H1 (cell line): ENCODE data around the gene BBS7. TPM values are rescaled to one million over a fixed set of nuclear protein-coding genes. Genes with fewer than 3 reads are reported as not detected.

Source experiments
- CTCF ChIA-PET: fragments of 300-600 bp; sonication (Branson Sonifier 250); formaldehyde crosslinking; loops from one replicate; lab custom pipeline; 2021; ENCODE audit not compliant: partially characterized antibody; lab: Charles Lee
- POLR2A ChIA-PET: fragments of 300-600 bp; sonication (Branson Sonifier 250); formaldehyde crosslinking; loops from one replicate; lab custom pipeline; 2021; ENCODE audit warnings: inconsistent platforms; ENCODE audit not compliant: partially characterized antibody; lab: Charles Lee
- DNase-seq, 2 experiments: peaks; one replicate each; pipeline versions ENCODE4 v3.0.0 to v3.0.0-alpha.2; 2010 to 2022; ENCODE audit warnings: low spot score in 2 of 2, low read depth in 1 of 2, mixed read lengths in 1 of 2
- FAIRE-seq: peaks from 2 replicates; lab custom pipeline; 2011; peaks lifted over from hg19 to GRCh38; lab: Jason Lieb, UNC
- H2AFZ ChIP-seq: 2 replicates; pipeline ENCODE4 v1.8.1; 2012; ENCODE audit warnings: low read length, inconsistent platforms
- H2AK5ac ChIP-seq: 2 replicates; pipeline ENCODE4 v1.6.1; 2013; ENCODE audit warnings: low read depth, low read length
- H2BK120ac ChIP-seq: replicated peaks from 2 replicates; pipeline ENCODE3; 2013; ENCODE audit warnings: low read depth, low read length, inconsistent platforms
- H2BK12ac ChIP-seq: 2 replicates; pipeline ENCODE4 v1.6.1; 2013; ENCODE audit warnings: low read depth, low read length
- H2BK15ac ChIP-seq: 2 replicates; pipeline ENCODE4 v1.6.1; 2013; ENCODE audit warnings: low read length
- H2BK20ac ChIP-seq: 2 replicates; pipeline ENCODE4 v1.6.1; 2013; ENCODE audit warnings: low read length
- H2BK5ac ChIP-seq: 2 replicates; pipeline ENCODE4 v1.6.1; 2013; ENCODE audit warnings: low read depth, low read length
- H3K14ac ChIP-seq: 2 replicates; pipeline ENCODE4 v1.6.1; 2013; ENCODE audit warnings: inconsistent platforms; ENCODE audit not compliant: insufficient read length
- H3K18ac ChIP-seq: 2 replicates; pipeline ENCODE4 v1.6.1; 2013; ENCODE audit warnings: low read length; ENCODE audit errors: extremely low read depth
- H3K23ac ChIP-seq: 2 replicates; pipeline ENCODE4 v1.6.1; 2013; ENCODE audit warnings: inconsistent platforms; ENCODE audit not compliant: insufficient read length
- H3K23me2 ChIP-seq: 2 replicates; pipeline ENCODE4 v1.6.1; 2013; ENCODE audit warnings: low read depth, low read length
- H3K27ac ChIP-seq: 2 replicates; pipeline ENCODE4 v1.6.1; 2011; ENCODE audit warnings: low read depth, low read length, inconsistent platforms
- H3K27me3 ChIP-seq, 4 experiments: replicated peaks in 1 of 4; 1 replicate in 1 of 4; 2 replicates in 3 of 4; pipeline versions ENCODE4 v1.6.1 to v1.8.1; 2011 to 2013; ENCODE audit warnings: low read length in 3 of 4, mild to moderate bottlenecking in 3 of 4, inconsistent platforms in 2 of 4, mixed read lengths in 2 of 4, moderate library complexity in 1 of 4; ENCODE audit not compliant: control insufficient read depth in 3 of 4, insufficient read depth in 3 of 4; ENCODE audit errors: extremely low read depth in 1 of 4
- H3K36me3 ChIP-seq, 4 experiments: 2 replicates each; pipeline versions ENCODE4 v1.6.1 to v1.8.1; 2011 to 2013; ENCODE audit warnings: mild to moderate bottlenecking in 4 of 4, low read length in 3 of 4, moderate library complexity in 2 of 4, control low read depth in 1 of 4, inconsistent platforms in 1 of 4; ENCODE audit not compliant: insufficient read depth in 4 of 4, control insufficient read depth in 2 of 4
- H3K4ac ChIP-seq: replicated peaks from 2 replicates; pipeline ENCODE3; 2013; ENCODE audit warnings: low read length, low read depth, mixed read lengths, inconsistent platforms; ENCODE audit not compliant: insufficient read length
- H3K4me1 ChIP-seq, 4 experiments: replicated peaks in 1 of 4; 1 replicate in 1 of 4; 2 replicates in 3 of 4; pipeline versions ENCODE4 v1.6.1 to v1.8.1; 2011 to 2013; ENCODE audit warnings: low read length in 3 of 4, inconsistent platforms in 2 of 4, mixed read lengths in 1 of 4; ENCODE audit not compliant: insufficient read depth in 4 of 4, control insufficient read depth in 3 of 4
- H3K4me2 ChIP-seq, 2 experiments: 2 replicates each; pipeline versions ENCODE4 v1.6.1 to v1.8.1; 2011 to 2013; ENCODE audit warnings: low read depth in 2 of 2, low read length in 2 of 2, control low read depth in 1 of 2, inconsistent platforms in 1 of 2, mild to moderate bottlenecking in 1 of 2; ENCODE audit not compliant: insufficient read depth in 1 of 2
- H3K4me3 ChIP-seq, 4 experiments: fragments of 200-600, 300-600 bp in 1 of 4; sonication (generic), shearing (Covaris generic), sonication (Bioruptor Twin) in 1 of 4; 2 replicates each; pipeline versions ENCODE4 v1.5.1 to v1.8.1; 2011 to 2016; ENCODE audit warnings: low read length in 4 of 4, low read depth in 3 of 4, control low read depth in 2 of 4, inconsistent platforms in 2 of 4, mild to moderate bottlenecking in 2 of 4, mixed read lengths in 1 of 4, moderate library complexity in 1 of 4; ENCODE audit not compliant: insufficient read depth in 2 of 4; ENCODE audit errors: extremely low read depth in 1 of 4
- H3K56ac ChIP-seq: replicated peaks from 2 replicates; pipeline ENCODE3; 2013; ENCODE audit warnings: low read depth, mild to moderate bottlenecking, mixed read lengths, low read length, inconsistent platforms; ENCODE audit not compliant: insufficient read length
- H3K79me1 ChIP-seq: 2 replicates; pipeline ENCODE4 v1.6.1; 2013; ENCODE audit warnings: low read depth, low read length, control low read depth
- H3K79me2 ChIP-seq, 2 experiments: 2 replicates each; pipeline versions ENCODE4 v1.6.1 to v1.8.1; 2012 to 2013; ENCODE audit warnings: low read length in 2 of 2, mild to moderate bottlenecking in 2 of 2, inconsistent platforms in 1 of 2; ENCODE audit not compliant: insufficient read depth in 2 of 2, control insufficient read depth in 1 of 2
- H3K9ac ChIP-seq, 4 experiments: replicated peaks in 1 of 4; 1 replicate in 1 of 4; 2 replicates in 3 of 4; pipeline versions ENCODE4 v1.6.1 to v1.8.1; 2011 to 2013; ENCODE audit warnings: low read depth in 3 of 4, low read length in 3 of 4, control low read depth in 2 of 4, mild to moderate bottlenecking in 2 of 4, moderate library complexity in 2 of 4, inconsistent platforms in 1 of 4; ENCODE audit errors: extremely low read depth in 1 of 4
- H3K9me3 ChIP-seq, 2 experiments: 2 replicates each; pipeline versions ENCODE4 v1.6.1 to v1.8.1; 2012 to 2013; ENCODE audit warnings: mild to moderate bottlenecking in 2 of 2, moderate library complexity in 2 of 2, control low read depth in 1 of 2, inconsistent platforms in 1 of 2, low read depth in 1 of 2, low read length in 1 of 2, mixed read lengths in 1 of 2; ENCODE audit not compliant: insufficient read depth in 2 of 2
- H4K20me1 ChIP-seq, 2 experiments: replicated peaks in 1 of 2; 2 replicates each; pipeline versions ENCODE3 to v1.8.1; 2011 to 2013; ENCODE audit warnings: inconsistent platforms in 2 of 2, low read length in 2 of 2, mild to moderate bottlenecking in 1 of 2; ENCODE audit not compliant: insufficient read depth in 2 of 2, control insufficient read depth in 1 of 2
- H4K5ac ChIP-seq: 2 replicates; pipeline ENCODE4 v1.6.1; 2013; ENCODE audit warnings: low read length, low read depth, mixed read lengths, inconsistent platforms; ENCODE audit not compliant: insufficient read length
- H4K8ac ChIP-seq: 2 replicates; pipeline ENCODE4 v1.8.0; 2013; ENCODE audit warnings: mild to moderate bottlenecking, moderate library complexity, low read length, inconsistent platforms; ENCODE audit not compliant: insufficient read depth; ENCODE audit errors: extremely low read depth
- H4K91ac ChIP-seq: replicated peaks from 2 replicates; pipeline ENCODE3; 2013; ENCODE audit warnings: low read length, mixed read lengths, inconsistent platforms; ENCODE audit not compliant: insufficient read length
- ASH2L ChIP-seq: fragments of 200-600, 300-600 bp; sonication (generic); IDR thresholded peaks from one replicate; pipeline ENCODE4 v1.7.1; 2017; ENCODE audit warnings: low read length
- CHD2 ChIP-seq: IDR thresholded peaks from 2 replicates; pipeline ENCODE4 v1.6.1; 2012; ENCODE audit warnings: low read length, improper control_type of control experiment
- EZH2 ChIP-seq: fragments of 200-600 bp; sonication (generic); IDR thresholded peaks from 2 replicates; pipeline ENCODE4 v1.7.1; 2012; ENCODE audit warnings: low read depth, mild to moderate bottlenecking, moderate library complexity, low read length, inconsistent platforms; ENCODE audit not compliant: severe bottlenecking
- KDM4A ChIP-seq: IDR thresholded peaks from one replicate; pipeline ENCODE4 v1.7.1; 2012; ENCODE audit warnings: low read depth, mild to moderate bottlenecking, moderate library complexity, low read length, inconsistent platforms; ENCODE audit not compliant: severe bottlenecking
- NRF1 ChIP-seq: IDR thresholded peaks from 2 replicates; pipeline ENCODE4 v1.6.1; 2011; ENCODE audit warnings: mild to moderate bottlenecking, low read depth, low read length, improper control_type of control experiment
- RBBP5 ChIP-seq: IDR thresholded peaks from 2 replicates; pipeline ENCODE4 v1.7.1; 2012; ENCODE audit warnings: low read depth, mild to moderate bottlenecking, inconsistent platforms, low read length, moderate library complexity, borderline replicate concordance
- RFX5 ChIP-seq: IDR thresholded peaks from 2 replicates; pipeline ENCODE4 v1.6.1; 2011; ENCODE audit warnings: low read depth, low read length, improper control_type of control experiment, borderline replicate concordance
- SAP30 ChIP-seq: fragments of 300-600 bp; sonication (generic); IDR thresholded peaks from 2 replicates; pipeline ENCODE4 v1.7.1; 2012; ENCODE audit warnings: low read length, moderate library complexity, mild to moderate bottlenecking, inconsistent platforms; ENCODE audit not compliant: insufficient read depth, insufficient replicate concordance
- SRF ChIP-seq: IDR thresholded peaks from 2 replicates; pipeline ENCODE4 v1.6.1; 2011; ENCODE audit warnings: mild to moderate bottlenecking, low read depth, low read length, moderate library complexity
- ZNF274 ChIP-seq: IDR thresholded peaks from 2 replicates; pipeline ENCODE4 v1.7.0; 2012; ENCODE audit warnings: low read length, borderline replicate concordance; ENCODE audit errors: extremely low read depth
- WGBS, 2 experiments: shearing (Covaris generic) in 1 of 2; methylation state at CpG; one replicate each; pipeline versions ENCODE4 v1.1.6 to v1.1.7; 2013 to 2015; ENCODE audit warnings: low lambda C conversion rate in 2 of 2, mixed read lengths in 2 of 2, inconsistent platforms in 1 of 2, low coverage in 1 of 2, missing lambda C conversion rate in 1 of 2; ENCODE audit not compliant: insufficient replicate concordance in 2 of 2, insufficient coverage in 1 of 2, insufficient read length in 1 of 2; ENCODE audit errors: extremely low coverage in 1 of 2, missing lambda C conversion rate in 1 of 2; 5-methylcytosine and 5-hydroxymethylcytosine counted together
- polyA plus RNA-seq, 7 experiments: library from polyadenylated mRNA; depleted of rRNA in 3 of 7; stranded (reverse) in 5 of 7; unstranded in 2 of 7; fragments of >200 nt in 5 of 7; fragments of 200-250 nt in 2 of 7; gene quantifications; 1 replicate in 5 of 7; 2 replicates in 1 of 7; 4 replicates in 1 of 7; pipeline versions ENCODE4 v1.2.1 to v1.2.3, GENCODE V29; 2011 to 2013; ENCODE audit warnings: missing spikeins in 2 of 7, mixed read lengths in 2 of 7
- total RNA-seq: library from RNA; stranded (reverse); fragmentation: NEBNext Ultra II Directional; extraction: Animal tissue kit (Norgen Biotek cat#: 25700); gene quantifications from 2 replicates; pipeline ENCODE4 v1.2.1, GENCODE V29; 2021
- TF ChIP-seq, protein P1 (sequence below): IDR thresholded peaks from 2 replicates; pipeline ENCODE4 v1.6.1; 2011; ENCODE audit warnings: low read length, improper control_type of control experiment

Gene BBS7
- total and polyA plus RNA-seq, 2 of the 8 experiments (the other 6 are each of a cell fraction or from before 2014, with no cell fraction given): 16.6 to 21.5 TPM

DNA sequence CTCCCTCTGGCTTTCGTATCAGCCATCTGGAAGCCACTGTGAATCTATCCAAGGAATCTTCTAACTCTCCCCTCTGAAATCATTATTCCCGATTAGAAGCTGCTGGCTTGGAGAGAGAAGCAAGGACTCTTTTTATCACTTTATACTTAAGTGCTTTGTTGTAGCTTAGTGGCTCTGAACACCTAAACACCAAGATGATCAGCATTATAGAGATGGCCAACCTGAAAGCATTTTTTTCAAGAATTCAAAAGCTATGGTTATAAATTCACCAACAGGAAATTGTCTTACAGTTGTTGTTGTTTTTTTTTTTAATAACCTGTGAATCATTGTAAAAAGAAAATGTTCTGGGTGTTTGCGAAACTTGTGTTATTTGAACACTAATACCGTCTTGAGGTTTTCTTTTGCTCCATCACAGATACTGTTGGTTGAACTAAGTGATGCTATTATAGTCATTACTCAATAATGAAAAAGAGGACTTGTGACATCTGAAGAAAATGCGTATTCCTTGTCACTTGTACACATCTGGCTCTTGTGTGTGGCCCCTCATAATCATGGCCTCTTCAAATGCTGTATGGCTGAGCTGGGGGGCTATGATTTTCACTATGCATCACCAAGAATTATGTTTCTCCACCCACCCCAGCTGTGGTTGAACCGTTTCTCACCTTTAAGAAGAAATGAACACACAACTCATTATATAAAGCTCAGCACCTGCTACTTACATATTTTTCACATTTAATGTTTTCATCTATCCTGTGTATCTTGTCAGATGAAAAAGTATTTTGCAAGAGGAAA is 93.5 kb downstream of the BBS7 start:
- ChIA-PET POLR2A (interaction anchor here (0.6 to 2.3 kb wide), 3 partner anchors 11 to 83 kb away, joined by 3 to 10 read pairs (median 7); partner anchors contain the start of gene SMIM43), CTCF (interaction anchor here (1.1 to 2.0 kb wide), 2 partner anchors 11 to 55 kb away, joined by 3 to 10 read pairs; partner anchors contain the start of gene SMIM43)
- WGBS, 2 experiments: 79% methylated on average over 6 of the region's 6 CpGs; no CpG with 5 or more reads in 1 of the 2 experiments
- Histone ChIP-seq H3K36me3 (no peaks in the 10 kb centered on the region), H3K56ac (no peak overlapping the region), H3K23me2 (no peaks in the 10 kb centered on the region), H2AK5ac (no peak overlapping the region), H3K4me3 (no peak overlapping the region), H3K18ac (no peak overlapping the region), H3K9me3 (no peaks in the 10 kb centered on the region), H2BK15ac (no peak overlapping the region), H3K14ac (no peak overlapping the region), H2AFZ (no peak overlapping the region), H3K4me2 (no peak overlapping the region), H2BK5ac (no peak overlapping the region), H3K4me1 (peaks cover 0 to 2% (median 0%) of the 10 kb centered on the region in 4 experiments; a peak in 1 of 7 replicates), H4K91ac (no peak overlapping the region), H2BK12ac (no peak overlapping the region), H3K79me1 (no peaks in the 10 kb centered on the region), H3K4ac (no peak overlapping the region), H3K27me3 (peaks cover 0 to 2% (median 0%) of the 10 kb centered on the region in 4 experiments; a peak in 1 of 7 replicates), H3K9ac (no peak overlapping the region), H3K27ac (no peak overlapping the region), H2BK20ac (no peak overlapping the region), H4K20me1 (no peaks in the 10 kb centered on the region), H2BK120ac (no peak overlapping the region), H4K5ac (no peak overlapping the region), H3K79me2 (no peaks in the 10 kb centered on the region), H3K23ac (no peak overlapping the region), H4K8ac (no peak overlapping the region)
- DNase-seq: no peak
- FAIRE-seq: no peak
- TF ChIP-seq, protein P1, sequence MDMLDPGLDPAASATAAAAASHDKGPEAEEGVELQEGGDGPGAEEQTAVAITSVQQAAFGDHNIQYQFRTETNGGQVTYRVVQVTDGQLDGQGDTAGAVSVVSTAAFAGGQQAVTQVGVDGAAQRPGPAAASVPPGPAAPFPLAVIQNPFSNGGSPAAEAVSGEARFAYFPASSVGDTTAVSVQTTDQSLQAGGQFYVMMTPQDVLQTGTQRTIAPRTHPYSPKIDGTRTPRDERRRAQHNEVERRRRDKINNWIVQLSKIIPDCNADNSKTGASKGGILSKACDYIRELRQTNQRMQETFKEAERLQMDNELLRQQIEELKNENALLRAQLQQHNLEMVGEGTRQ: no peak
- TF ChIP-seq RFX5: no peak
- TF ChIP-seq ASH2L: no peak
- TF ChIP-seq CHD2: no peak
- no peak for TF ChIP-seq RBBP5
- no peak for TF ChIP-seq NRF1
- TF ChIP-seq SRF: no peak
- TF ChIP-seq EZH2: no peak
- TF ChIP-seq SAP30: no peak
- no peak for TF ChIP-seq ZNF274
- TF ChIP-seq KDM4A: no peak
